Breast epithelium (tissue), 4 donors: ENCODE data around the gene MYBPH. TPM values are rescaled to one million over a fixed set of nuclear protein-coding genes. Genes with fewer than 3 reads are reported as not detected.
A peak's percentile ranks its signal among the peaks of the same experiment; 100 is the strongest.

Source experiments
- DNase-seq, 2 donors: peaks; one replicate each; pipeline ENCODE4 v3.0.0-alpha.2; 2019; ENCODE audit warnings: low spot score in 2 of 2
- H3K27ac ChIP-seq, 2 donors: fragments of 200-600 bp; sonication (generic) in 1 of 2; one replicate each; pipeline ENCODE4 v1.5.1; 2016 to 2019; ENCODE audit warnings: mild to moderate bottlenecking in 1 of 2
- H3K27me3 ChIP-seq, 2 donors: fragments of 200-600 bp; sonication (generic) in 1 of 2; one replicate each; pipeline versions ENCODE4 v1.5.1 to v1.6.0; 2017 to 2019; ENCODE audit warnings: control low read depth in 1 of 2, mild to moderate bottlenecking in 1 of 2
- H3K36me3 ChIP-seq: fragments of 200-600 bp; one replicate; pipeline ENCODE4 v1.5.1; 2019
- H3K4me1 ChIP-seq, 2 donors: fragments of 200-600 bp; sonication (generic); one replicate each; pipeline ENCODE4 v1.5.1; 2016 to 2019; ENCODE audit warnings: control low read depth in 1 of 2
- H3K4me3 ChIP-seq, 3 donors: fragments of 200-600 bp; sonication (generic); 1 replicate in 2 of 3; 2 replicates in 1 of 3; pipeline ENCODE4 v1.5.1; 2016 to 2019; ENCODE audit warnings: mild to moderate bottlenecking in 3 of 3, moderate library complexity in 2 of 3
- H3K9me3 ChIP-seq, 2 donors: fragments of 200-600 bp; sonication (generic) in 1 of 2; one replicate each; pipeline ENCODE4 v1.5.1; 2016 to 2019; ENCODE audit warnings: control low read depth in 1 of 2
- POLR2A ChIP-seq: fragments of 450-650 bp; IDR thresholded peaks from one replicate; pipeline ENCODE4 v1.6.1; 2016; ENCODE audit warnings: antibody characterized with exemption, mild to moderate bottlenecking, moderate library complexity
- POLR2AphosphoS5 ChIP-seq, 3 donors: sonication (generic); formaldehyde crosslinking; IDR thresholded peaks; one replicate each; pipeline ENCODE4 v1.6.1; 2017; ENCODE audit warnings: antibody characterized with exemption in 3 of 3
- intact Hi-C: fragments of 100-400 bp; cut with DNase I; formaldehyde crosslinking; loops from one replicate; pipeline ENCODE4 v1.15.1; 2023; ENCODE audit warnings: low total_unique reads
- total RNA-seq, 3 donors: library from RNA; depleted of rRNA; stranded (reverse); fragments of >200 nt; gene quantifications; one replicate each; pipeline ENCODE4 v1.1.0, GENCODE V29; 2016
- TF ChIP-seq, protein P1 (sequence below), 3 donors: fragments of 450-650 bp; IDR thresholded peaks; one replicate each; pipeline ENCODE4 v1.5.1; 2016 to 2017; ENCODE audit warnings: antibody characterized with exemption in 3 of 3, mild to moderate bottlenecking in 3 of 3, moderate library complexity in 3 of 3

MYBPH gene
- total RNA-seq, 3 donors from 2014 or later = 0.66 TPM; not detected in 2

- intact Hi-C loops = no loop called here
- Histone ChIP-seq H3K9me3 (no peaks in the 10 kb centered on the region), H3K36me3 (no peaks in the 10 kb centered on the region), H3K27ac (peak overlapping the region; percentile 17 to 92), H3K4me3 (no peak overlapping the region), H3K4me1 (peaks cover 0 to 8% of the 10 kb centered on the region in 2 donors), H3K27me3 (no peaks in the 10 kb centered on the region)
- DNase-seq = no peak
- no peak for TF ChIP-seq POLR2AphosphoS5 (IDR thresholded peaks at IDR 0.05)
- TF ChIP-seq, protein P1, sequence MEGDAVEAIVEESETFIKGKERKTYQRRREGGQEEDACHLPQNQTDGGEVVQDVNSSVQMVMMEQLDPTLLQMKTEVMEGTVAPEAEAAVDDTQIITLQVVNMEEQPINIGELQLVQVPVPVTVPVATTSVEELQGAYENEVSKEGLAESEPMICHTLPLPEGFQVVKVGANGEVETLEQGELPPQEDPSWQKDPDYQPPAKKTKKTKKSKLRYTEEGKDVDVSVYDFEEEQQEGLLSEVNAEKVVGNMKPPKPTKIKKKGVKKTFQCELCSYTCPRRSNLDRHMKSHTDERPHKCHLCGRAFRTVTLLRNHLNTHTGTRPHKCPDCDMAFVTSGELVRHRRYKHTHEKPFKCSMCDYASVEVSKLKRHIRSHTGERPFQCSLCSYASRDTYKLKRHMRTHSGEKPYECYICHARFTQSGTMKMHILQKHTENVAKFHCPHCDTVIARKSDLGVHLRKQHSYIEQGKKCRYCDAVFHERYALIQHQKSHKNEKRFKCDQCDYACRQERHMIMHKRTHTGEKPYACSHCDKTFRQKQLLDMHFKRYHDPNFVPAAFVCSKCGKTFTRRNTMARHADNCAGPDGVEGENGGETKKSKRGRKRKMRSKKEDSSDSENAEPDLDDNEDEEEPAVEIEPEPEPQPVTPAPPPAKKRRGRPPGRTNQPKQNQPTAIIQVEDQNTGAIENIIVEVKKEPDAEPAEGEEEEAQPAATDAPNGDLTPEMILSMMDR (IDR thresholded peaks at IDR 0.05) = no peak
Observed at GRCh38 chr1:203156280-203156679, 19.3 kb downstream of the MYBPH start.

DNA sequence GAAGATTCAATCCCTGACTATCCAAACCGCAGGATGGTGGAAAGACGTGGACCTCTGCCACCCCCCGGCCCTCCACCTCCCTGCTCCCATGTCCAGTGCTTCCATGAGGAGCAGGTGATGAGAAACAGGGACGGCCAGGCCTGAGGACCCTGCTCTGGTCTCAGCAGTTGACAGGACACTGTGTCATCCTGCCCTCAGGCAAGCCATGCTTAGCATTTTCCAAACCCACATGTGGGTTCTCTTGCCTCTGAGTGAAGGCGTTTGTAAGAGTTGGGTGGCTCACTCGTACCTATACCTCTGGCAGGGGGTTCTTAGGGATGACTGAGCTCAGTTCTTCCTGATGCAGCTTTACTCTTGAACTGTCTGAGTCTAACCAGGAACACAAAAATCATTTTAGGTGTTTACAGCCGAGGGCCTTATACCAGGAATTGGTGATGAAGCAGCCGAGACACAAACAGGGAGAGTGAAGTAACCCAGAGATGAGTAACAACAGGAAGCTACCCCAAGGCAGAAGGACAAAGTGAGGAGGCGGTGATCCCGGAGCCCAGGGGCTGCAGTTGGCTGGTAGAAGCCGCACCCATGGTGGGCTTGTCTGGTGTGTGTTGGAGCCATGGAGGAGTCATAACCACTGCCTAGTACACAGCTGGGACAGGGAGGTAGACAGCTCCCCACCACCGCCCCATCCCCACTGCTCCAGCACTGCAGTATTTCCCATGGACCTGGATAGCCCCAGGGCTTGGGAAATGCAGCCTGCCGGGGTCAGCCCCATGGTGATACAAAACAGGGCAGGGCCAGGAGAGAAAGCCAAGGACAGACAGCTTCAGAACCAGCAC lies 21.4 kb downstream of the MYBPH start:
- H3K4me3 ChIP-seq = no peak overlapping the region
- intact Hi-C loops = no loop called here

DNA sequence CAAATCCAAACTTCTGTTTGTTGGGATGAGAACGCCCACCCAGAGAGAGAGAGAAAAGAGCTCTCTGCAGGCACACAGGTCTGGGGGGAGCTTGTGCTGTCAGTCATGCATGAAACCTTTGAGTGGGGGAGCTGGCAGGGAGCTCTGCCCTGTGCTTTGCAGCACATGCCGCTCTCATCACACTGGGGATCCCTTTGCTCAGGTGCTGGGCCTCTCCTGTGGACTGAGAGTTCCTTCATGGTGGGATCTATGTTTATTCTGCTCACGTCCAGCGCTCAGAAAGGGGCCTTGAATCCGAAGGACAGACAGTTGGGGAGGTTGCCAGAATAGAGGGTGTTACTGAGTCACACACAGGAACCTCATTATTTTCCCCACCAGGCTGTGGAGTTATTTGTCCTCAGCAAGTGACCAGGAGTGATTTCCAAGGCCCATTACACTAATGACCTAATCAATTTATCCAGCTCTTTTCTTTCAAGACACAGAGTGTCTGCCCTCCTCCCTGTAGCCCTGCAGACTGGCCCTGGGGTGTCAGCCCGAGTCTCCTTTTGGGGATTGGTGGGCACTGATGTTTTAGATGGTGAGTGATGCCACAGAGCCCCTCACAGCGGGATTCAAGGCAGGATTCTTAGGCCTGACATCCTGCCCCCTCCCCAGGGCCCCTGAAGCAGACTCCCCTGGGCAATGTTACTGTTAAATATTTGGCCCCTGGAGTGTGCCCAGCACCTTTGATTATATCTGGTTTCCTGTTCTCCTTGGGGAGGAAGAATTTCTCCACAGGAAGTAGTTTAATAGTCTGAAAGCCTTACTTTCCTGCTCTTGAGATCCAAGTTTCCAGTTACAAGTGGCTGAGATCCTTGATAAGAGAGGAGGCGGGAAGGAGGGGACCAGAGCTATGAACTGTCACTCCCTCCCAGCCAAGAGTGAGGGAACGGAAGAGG lies 22.3 kb downstream of the MYBPH start:
- Histone ChIP-seq H3K36me3 (no peaks in the 10 kb centered on the region), H3K27ac (peak overlapping the region; percentile 86 to 92), H3K9me3 (no peaks in the 10 kb centered on the region), H3K4me1 (peaks cover 0 to 8% of the 10 kb centered on the region in 2 donors), H3K4me3 (no peak overlapping the region), H3K27me3 (no peaks in the 10 kb centered on the region)
- TF ChIP-seq, protein P1 (IDR thresholded peaks at IDR 0.05) = no peak
- TF ChIP-seq POLR2AphosphoS5 (IDR thresholded peaks at IDR 0.05) (no peak), POLR2A (no peak)
- DNase-seq = no peak
- intact Hi-C loops = no loop called here

More for the DNA sequence above, 21.4 kb downstream of the MYBPH start:
- H3K36me3 ChIP-seq = no peaks in the 10 kb centered on the region
- H3K9me3 ChIP-seq = no peaks in the 10 kb centered on the region
- H3K27ac ChIP-seq = peak overlapping the region; percentile 86 to 92
- peaks cover 0 to 8% of the 10 kb centered on the region in 2 donors for H3K4me1 ChIP-seq
- TF ChIP-seq POLR2AphosphoS5 (IDR thresholded peaks at IDR 0.05) (peak in 1 of 3 donors; percentile 27), POLR2A (no peak)
- TF ChIP-seq, protein P1 (IDR thresholded peaks at IDR 0.05) = no peak
- peak in 1 of 2 donors; percentile 83 for DNase-seq
- H3K27me3 ChIP-seq = no peaks in the 10 kb centered on the region

DNA sequence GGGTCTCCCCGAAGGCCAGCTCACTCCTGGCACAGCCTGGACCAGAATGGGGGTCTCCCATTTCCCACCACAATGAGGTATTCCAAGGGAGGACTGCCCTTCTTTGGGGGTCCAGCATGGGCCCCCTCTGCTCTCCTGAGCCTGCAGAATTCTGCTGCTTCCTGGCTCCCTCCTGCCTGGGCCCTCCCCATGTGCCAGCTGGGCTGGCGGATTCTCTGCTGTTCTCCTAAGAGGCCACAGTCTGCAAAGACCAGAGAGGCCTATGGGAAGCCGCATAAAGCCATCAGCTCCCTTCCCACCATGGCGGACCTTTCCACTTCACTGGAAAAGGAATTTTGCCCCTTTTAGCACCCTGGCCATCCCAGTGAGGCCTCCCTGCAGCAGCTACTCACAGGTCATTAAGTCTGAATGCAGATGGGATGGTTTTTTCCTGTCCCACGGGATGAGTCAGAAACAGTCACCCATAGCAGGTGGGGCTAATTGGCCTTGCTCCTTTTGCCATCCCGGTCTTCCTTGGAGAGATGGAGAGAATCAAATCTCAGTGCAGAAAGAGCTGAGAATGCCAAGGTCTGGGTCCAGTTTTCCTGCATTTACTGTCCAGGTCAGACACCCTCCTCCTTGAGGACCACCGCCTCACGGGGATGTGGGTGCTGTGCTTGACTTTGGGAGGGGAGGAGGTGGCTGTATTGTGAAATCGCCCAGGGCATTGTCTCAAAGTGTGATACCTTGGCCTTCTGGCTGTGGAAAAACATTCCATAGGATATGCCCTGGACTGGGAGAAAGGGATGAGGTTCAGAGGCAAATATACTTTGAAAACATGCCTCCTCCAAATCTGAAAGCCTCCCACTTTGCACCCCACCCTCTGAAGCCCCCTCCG lies 23.2 kb downstream of the MYBPH start:
- TF ChIP-seq POLR2A (no peak), POLR2AphosphoS5 (IDR thresholded peaks at IDR 0.05) (no peak)
- TF ChIP-seq, protein P1 (IDR thresholded peaks at IDR 0.05) = no peak
- intact Hi-C loops = no loop called here
- DNase-seq = no peak
- Histone ChIP-seq H3K27ac (peak overlapping the region; percentile 86 to 92), H3K27me3 (no peaks in the 10 kb centered on the region), H3K4me1 (peaks cover 0 to 8% of the 10 kb centered on the region in 2 donors), H3K4me3 (no peak overlapping the region), H3K36me3 (no peaks in the 10 kb centered on the region), H3K9me3 (no peaks in the 10 kb centered on the region)
